HG03571 (cell line): ENCODE data around the gene ZNF609.

ENCODE experiments used
- ATAC-seq: cut with Tn5 transposase; IDR thresholded peaks from one replicate; pipeline ENCODE4 v1.9.1; 2021; ENCODE audit not compliant: unreplicated experiment

ZNF609 gene

DNA sequence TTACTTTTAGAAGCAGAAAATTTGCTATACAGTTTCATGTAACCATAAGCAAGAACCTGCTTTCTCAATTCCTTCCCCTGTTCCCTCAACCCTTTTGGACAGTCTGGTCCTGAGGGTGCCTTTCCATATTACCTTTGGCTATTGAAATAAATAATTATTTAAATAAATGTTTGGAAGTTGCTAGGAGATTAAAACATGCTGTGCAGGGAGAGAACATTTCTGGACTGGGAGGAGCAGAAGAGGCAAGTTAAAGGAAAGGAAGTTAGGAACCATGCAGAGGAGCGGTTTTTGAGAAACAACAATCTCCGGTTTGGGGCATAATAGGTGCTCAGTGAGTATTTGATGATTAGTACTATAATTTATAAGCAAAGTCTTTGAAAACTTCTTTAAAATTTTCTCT is 41.8 kb downstream of the ZNF609 start:
- ATAC-seq: no peak

GRCh38 chr15:64502551-64502950 is 42.2 kb downstream of the ZNF609 start:
- no peak for ATAC-seq

- ATAC-seq: no peak
These were observed 42.8 kb downstream of the ZNF609 start for GRCh38 chr15:64503197-64503596.

- no peak for ATAC-seq
These were observed 43.3 kb downstream of the ZNF609 start for GRCh38 chr15:64503640-64504039.

DNA sequence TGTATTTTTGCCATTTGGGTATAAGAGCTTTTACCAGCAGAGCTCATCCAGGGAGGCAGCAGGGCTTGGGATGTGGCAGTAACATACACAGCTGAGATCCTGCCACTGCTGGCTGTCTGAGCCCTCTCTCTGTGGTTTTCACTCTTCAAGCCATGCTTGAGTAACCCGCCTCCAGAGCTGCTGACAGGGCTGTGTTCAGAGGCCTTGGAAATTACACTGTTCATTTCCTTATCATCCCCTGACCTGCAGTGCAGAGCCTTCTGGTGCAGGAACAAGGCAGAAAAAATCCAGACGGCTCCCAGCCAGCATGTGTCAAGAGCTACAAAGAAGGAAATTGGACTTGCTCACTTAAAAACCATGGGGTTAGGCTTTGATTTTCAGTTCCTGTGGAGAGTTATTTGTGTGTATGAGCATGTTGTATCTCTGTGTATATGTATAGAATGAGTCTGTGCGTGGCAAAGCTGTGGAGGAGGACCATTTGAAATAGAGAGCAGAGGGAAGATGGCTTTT is 47.0 kb downstream of the ZNF609 start:
- peak; percentile 67 for ATAC-seq

- ATAC-seq: no peak
These were observed 47.5 kb downstream of the ZNF609 start for GRCh38 chr15:64507845-64508244.

- no peak for ATAC-seq
These were observed 53.4 kb downstream of the ZNF609 start for GRCh38 chr15:64513823-64514222.

- no peak for ATAC-seq
These were observed 54.8 kb downstream of the ZNF609 start for GRCh38 chr15:64515196-64515595.

- ATAC-seq: no peak
These were observed 55.4 kb downstream of the ZNF609 start for GRCh38 chr15:64515825-64516224.

GRCh38 chr15:64519897-64520296 is 59.5 kb downstream of the ZNF609 start:
- ATAC-seq: no peak

- no peak for ATAC-seq
These were observed 60.8 kb downstream of the ZNF609 start for GRCh38 chr15:64521201-64521600.

DNA sequence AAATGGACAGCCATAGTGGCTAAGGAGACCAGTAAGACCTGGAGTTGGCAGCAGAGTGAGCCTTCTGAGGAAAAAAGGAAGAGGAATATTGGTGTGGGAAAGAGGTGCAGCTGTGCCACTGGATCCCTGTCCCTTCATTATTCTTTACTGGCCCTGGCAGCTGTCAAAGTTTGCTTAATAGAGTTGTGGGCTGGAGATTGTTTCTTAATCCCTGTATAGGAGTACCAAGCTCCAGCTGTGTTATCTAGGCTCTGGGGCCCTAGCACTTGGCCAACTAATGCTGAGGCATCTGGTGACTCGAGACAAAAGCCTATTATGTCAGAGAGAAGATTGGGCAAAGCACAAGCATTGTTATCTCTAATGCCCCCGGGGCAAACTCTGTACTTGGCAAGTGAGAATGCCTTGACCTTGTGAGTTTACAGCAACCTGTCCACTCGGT is 61.4 kb downstream of the ZNF609 start:
- no peak for ATAC-seq

DNA sequence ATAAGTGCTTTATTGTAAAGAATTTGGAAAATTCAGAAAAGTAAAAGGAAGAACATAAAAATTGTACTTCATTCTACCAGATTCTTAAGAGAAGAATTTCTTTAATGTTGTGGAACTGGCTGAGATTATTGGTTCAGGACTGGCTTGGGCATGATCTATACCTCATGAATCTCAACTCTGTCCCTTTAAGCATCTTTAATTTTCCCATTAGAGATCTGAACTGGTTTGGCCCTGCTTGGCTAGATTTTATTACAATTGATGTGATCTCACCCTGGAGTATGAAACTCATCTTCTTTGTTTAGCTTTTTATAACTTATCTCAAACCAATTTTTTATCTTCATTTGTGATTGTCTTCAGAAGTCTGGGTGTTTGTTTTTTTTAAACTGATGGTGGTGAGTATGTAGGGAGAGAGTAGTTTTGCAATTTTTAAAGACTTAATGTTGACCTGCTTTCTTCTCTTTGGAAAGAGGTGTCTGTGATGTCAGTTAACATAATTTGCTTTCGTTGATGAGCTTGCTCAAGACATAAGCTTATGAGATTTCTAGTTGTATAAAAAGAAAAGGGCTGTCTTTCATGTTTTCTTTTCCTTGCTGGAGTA is 61.9 kb downstream of the ZNF609 start:
- no peak for ATAC-seq

DNA sequence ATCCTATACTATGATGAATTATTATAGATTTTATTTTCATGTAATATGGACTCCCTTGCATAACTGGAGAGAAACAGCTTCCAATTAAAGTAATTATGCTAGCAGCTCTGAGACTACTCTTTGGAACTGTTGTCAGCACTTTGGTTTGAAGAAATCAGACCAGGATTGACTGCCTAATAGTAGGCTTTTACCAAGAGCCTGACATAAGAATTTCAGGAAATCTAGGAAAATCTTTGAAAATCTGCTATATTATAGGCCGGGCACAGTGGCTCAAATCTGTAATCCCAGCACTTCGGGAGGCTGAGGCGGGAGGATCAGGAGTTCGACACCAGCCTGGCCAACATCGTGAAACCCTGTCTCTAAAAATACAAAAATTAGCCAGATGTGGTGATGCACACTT is 62.9 kb downstream of the ZNF609 start:
- no peak for ATAC-seq

- ATAC-seq: no peak
These were observed 64.4 kb downstream of the ZNF609 start for GRCh38 chr15:64524778-64525177.

DNA sequence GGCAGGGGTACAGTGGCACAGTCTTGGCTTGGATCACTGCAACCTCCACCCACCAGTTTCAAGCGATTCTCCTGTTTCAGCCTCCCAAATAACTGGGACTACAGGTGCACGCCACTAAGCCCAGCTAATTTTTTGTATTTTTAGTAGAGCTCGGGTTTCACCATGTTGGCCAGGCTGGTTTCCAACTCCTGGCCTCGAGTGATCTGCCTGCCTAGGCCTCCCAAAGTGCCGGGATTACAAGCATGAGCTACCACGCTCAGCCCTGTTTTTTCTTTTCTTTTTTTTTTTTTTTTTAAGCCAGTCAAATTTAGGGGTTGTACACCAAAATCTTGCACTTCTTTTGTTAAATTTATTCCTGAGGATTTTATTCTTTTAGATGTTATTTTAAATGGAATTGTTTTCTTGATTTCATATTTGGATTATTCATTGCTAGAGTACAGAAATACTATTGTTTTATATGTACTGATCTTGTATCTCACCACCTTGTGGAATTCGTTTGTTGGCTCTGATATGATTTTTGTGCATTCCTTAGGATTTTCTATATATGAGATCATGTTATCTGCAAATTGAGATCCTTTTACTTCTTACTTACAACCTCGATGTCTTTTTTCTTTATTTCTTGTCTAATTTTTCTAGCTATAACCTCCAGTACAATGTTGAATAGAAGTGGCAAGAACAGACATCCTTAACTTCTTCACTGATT is 65.6 kb downstream of the ZNF609 start:
- ATAC-seq: no peak

DNA sequence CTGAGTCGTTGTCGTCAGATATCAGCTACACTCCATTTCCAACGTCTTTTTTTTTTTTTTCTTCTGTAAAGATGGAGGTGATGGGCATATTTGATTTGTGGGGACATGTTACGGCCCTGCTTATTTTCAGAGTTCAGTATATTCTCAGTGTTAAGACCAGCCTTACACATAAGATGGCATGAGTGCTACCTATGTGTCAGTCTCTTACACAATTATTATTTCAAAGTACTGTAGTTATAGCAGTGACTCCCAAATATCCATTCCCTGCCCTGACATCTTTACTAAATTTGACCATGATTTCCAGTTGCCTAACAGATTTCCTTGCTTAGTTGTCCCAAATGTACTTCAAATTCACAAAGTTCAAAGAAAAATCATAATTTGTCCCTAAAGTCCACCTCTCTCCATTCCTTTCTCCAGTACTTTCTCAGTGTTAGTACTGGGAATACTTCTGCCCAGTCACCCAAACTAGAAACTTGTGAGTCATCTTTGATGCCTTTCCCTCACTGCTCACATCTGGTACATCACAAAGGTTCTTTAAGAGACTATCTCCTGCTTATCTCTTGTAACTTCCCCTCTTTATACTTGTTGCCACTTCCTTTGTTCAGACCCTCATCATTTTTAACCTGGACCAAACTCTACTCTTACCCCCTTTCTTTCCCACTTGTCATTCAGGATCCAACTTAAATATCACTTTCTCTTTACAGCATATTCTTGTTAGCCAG is 67.0 kb downstream of the ZNF609 start:
- no peak for ATAC-seq

DNA sequence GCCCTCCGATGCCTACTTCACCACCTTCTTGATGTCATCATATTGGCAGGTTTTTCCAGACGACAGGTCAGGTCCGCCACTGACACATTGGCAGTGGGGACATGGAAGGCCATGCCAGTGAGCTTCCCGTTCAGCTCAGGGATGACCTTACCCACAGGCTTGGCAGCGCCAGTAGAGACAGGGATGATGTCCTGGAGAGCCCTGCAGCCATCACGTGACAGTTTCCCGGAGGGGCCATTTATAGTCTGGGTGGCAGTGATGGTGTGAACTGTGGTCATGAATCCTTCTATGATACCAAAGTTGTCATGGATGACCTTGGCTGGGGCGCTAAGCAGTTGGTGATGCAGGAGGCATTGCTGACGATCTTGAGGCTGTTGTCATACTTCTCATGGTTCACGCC is 68.5 kb downstream of the ZNF609 start:
- no peak for ATAC-seq

DNA sequence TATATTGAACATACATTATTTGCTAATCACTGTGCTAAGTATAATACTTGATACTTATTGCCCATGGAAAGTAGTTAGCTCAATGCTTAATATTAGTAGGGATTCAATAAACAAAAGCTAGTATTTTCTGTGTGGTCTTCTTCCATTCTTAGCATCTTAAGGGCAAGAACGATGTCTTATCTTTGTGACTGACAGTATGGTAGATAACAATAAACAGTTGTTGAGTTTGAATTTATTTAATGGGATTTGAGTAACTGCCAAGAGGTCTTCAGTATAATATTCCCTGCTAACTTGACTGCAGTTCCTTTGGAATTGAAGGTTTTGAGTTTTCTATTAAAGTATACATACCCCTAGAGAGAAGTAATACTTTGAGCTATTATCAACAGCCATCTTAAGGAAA is 70.1 kb downstream of the ZNF609 start:
- no peak for ATAC-seq

DNA sequence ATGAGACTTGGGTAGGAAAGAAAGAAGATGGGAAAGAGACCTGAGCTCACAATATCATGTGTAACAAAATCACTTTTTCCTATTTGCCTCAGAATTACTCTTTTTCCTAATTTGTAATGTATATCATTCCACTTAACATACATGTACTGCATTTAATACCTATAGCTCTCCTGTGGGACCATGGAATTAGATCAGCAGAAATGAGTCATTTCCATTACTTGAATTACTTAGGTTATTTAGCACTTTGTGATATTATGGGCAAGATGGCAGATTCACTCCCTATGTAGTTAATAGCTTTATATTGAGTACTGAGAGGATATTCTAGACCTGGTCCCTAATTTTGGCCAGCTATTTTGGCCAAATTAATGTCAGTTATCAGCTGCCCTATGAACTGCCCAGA is 70.5 kb downstream of the ZNF609 start:
- ATAC-seq: no peak

GRCh38 chr15:64532521-64533315 is 72.3 kb downstream of the ZNF609 start:
- no peak for ATAC-seq
